PFSK-1 (cell line): Measurements from ENCODE around the gene ESPNL.

Experiments used
- FOXP2 ChIP-seq: optimal IDR thresholded peaks from 2 replicates; pipeline ENCODE3; 2011; ENCODE audit warnings: borderline replicate concordance, control low read depth, inconsistent platforms; ENCODE audit not compliant: insufficient read depth; ENCODE audit errors: extremely low read length, extremely low read depth
- POLR2AphosphoS5 ChIP-seq: IDR thresholded peaks from 2 replicates; pipeline ENCODE4 v1.6.1; 2012; ENCODE audit warnings: low read depth, mild to moderate bottlenecking, control low read depth, low read length, moderate library complexity
- SIN3A ChIP-seq: IDR thresholded peaks from 2 replicates; pipeline ENCODE4 v1.6.1; 2012; ENCODE audit warnings: mild to moderate bottlenecking, low read length, moderate library complexity, borderline replicate concordance; ENCODE audit not compliant: insufficient read depth
- TAF1 ChIP-seq: IDR thresholded peaks from 2 replicates; pipeline ENCODE4 v1.6.1; 2012; ENCODE audit warnings: low read length, control low read depth, borderline replicate concordance; ENCODE audit not compliant: insufficient read depth
- TF ChIP-seq, protein P1 (sequence below), 2 experiments: IDR thresholded peaks; 2 replicates each; pipeline versions ENCODE4 v1.6.1 to v1.8.0; 2011 to 2012; ENCODE audit warnings: low read depth in 2 of 2, low read length in 2 of 2, control low read depth in 1 of 2, inconsistent platforms in 1 of 2, mild to moderate bottlenecking in 1 of 2, moderate library complexity in 1 of 2; ENCODE audit not compliant: insufficient read depth in 1 of 2

ESPNL gene

DNA sequence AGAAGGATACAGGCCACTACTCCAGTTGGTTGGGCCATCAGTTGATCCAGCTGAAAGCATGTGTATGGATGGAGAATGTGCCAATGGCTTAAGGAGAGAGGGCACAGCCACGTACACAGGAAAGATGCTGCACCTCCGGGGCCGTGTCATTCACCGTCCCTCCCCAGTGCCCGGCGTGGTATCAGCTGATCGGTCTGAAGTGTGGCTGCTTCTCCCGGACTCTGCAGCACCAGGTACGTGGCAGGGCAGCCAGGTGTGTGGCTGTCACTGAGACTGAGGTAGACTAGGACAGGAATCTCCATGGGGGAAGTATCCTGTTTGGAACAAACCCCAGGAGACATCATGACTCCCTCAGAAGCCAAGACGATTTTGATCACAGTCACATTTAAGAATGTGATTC is 54.4 kb downstream of the ESPNL start:
- no peak for TF ChIP-seq POLR2AphosphoS5
- TF ChIP-seq SIN3A, result no peak
- TF ChIP-seq FOXP2, result no peak
- TF ChIP-seq, protein P1, sequence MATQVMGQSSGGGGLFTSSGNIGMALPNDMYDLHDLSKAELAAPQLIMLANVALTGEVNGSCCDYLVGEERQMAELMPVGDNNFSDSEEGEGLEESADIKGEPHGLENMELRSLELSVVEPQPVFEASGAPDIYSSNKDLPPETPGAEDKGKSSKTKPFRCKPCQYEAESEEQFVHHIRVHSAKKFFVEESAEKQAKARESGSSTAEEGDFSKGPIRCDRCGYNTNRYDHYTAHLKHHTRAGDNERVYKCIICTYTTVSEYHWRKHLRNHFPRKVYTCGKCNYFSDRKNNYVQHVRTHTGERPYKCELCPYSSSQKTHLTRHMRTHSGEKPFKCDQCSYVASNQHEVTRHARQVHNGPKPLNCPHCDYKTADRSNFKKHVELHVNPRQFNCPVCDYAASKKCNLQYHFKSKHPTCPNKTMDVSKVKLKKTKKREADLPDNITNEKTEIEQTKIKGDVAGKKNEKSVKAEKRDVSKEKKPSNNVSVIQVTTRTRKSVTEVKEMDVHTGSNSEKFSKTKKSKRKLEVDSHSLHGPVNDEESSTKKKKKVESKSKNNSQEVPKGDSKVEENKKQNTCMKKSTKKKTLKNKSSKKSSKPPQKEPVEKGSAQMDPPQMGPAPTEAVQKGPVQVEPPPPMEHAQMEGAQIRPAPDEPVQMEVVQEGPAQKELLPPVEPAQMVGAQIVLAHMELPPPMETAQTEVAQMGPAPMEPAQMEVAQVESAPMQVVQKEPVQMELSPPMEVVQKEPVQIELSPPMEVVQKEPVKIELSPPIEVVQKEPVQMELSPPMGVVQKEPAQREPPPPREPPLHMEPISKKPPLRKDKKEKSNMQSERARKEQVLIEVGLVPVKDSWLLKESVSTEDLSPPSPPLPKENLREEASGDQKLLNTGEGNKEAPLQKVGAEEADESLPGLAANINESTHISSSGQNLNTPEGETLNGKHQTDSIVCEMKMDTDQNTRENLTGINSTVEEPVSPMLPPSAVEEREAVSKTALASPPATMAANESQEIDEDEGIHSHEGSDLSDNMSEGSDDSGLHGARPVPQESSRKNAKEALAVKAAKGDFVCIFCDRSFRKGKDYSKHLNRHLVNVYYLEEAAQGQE (IDR thresholded peaks at IDR 0.05; ENCODE audit: insufficient read depth in 1 of 2, low read depth in 2 of 2, low read length in 2 of 2), result no peak
- no peak for TF ChIP-seq TAF1

DNA sequence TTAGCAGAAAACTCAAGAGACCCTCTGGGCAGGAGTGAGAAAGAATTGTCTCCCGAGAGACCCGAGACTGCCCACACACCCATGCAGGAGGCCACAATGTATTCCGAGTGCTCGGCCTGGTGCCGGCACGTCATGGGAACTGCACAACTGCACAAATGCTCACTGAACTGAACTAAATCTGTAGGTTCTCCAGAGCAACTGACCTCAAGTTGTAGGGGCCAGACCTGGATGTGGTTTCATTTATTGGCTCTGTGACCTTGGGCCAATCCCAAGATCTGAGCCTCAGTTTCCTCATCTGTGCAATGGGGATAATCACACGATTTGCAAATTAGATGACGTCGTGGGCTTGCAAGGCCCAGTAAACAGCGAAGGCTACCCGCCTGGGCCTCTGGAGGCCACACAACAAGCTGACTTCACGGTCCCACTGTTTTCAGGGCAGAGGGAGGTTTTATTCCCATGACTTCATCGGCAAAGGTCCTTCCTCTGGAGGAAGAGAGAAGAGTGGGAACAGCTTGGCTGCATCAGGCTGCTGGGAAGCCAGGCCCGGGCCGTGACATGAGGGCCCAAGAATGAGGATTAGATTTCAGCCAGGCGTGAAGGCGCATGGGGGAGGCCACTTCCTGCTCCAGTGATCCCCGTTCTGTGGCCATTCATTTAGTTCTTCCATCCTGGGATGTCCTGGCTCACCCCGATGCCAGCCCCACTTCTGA is 55.1 kb downstream of the ESPNL start:
- TF ChIP-seq, protein P1 (IDR thresholded peaks at IDR 0.05; ENCODE audit: insufficient read depth in 1 of 2, low read depth in 2 of 2, low read length in 2 of 2), result no peak
- no peak for TF ChIP-seq TAF1
- no peak for TF ChIP-seq FOXP2
- no peak for TF ChIP-seq SIN3A
- TF ChIP-seq POLR2AphosphoS5, result no peak

DNA sequence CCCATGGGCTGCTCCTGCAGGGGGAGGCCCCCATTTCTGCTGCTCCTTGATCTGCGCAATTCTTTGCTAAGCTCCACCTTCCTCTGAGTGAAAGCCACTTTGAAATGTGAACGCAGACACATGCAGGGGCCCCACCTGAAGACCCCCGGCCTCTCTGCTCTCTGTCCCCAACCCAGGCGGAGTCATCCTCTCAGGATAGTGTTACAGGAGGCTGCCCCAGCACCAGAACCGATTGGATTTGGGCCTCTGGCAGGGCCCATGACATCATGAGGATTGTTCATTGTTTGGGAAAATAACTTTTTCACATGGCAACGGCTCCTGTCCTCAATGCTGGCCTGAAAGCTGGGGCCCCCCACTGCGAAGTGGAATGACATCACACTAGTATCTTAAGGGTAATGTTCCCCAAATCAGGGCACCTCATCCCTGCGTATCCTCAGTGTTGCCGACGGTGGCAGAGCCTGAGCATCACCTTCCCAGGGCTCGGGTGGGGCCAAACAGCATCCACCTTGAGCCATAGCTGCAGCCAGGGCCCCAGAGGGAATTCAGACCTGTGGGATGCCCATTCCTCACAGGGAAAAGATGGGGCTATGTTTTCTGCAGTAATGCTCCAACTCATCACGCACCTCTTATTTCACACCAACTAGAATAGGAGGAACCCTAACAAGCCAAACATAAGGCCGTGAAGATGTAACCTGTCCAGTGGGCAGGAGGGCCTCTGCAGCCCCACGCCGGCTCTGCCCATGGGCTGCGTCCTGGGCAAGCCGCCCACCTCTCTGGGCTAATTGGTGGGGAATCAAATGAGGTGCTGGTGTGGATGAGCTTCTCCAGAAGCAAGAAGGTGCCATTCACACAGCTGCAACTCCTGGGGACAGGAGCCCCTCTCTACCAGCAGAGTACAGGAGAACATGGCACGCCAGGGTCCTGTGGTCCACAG is 55.9 kb downstream of the ESPNL start:
- TF ChIP-seq TAF1, result no peak
- TF ChIP-seq, protein P1 (IDR thresholded peaks at IDR 0.05; ENCODE audit: insufficient read depth in 1 of 2, low read depth in 2 of 2, low read length in 2 of 2), result no peak
- TF ChIP-seq POLR2AphosphoS5, result no peak
- no peak for TF ChIP-seq SIN3A
- TF ChIP-seq FOXP2, result no peak

DNA sequence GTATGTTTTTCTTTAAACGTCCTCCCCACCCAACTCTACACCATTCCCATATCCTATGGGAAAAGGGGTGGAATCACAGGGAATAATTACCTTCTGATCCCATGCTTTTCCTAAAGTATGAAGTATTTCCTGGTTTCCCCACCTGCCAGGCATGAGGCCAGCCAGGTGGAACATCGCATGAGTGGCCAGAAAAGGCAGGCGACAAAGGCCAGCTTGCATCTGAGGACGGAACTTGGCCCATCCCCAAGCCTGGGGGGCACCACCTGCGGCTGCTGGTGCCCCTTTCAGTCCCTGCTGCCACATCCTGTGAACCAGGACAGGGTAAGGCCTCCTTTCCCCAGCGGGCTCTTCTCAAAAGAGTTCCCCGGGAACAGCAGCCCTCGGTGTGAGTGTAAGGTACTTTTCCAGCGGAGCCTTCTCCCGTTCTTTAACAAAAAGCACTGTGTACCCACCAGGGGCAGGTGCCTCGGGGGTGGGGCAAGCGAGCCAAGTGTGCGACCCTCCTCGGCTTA is 57.4 kb downstream of the ESPNL start:
- no peak for TF ChIP-seq FOXP2

DNA sequence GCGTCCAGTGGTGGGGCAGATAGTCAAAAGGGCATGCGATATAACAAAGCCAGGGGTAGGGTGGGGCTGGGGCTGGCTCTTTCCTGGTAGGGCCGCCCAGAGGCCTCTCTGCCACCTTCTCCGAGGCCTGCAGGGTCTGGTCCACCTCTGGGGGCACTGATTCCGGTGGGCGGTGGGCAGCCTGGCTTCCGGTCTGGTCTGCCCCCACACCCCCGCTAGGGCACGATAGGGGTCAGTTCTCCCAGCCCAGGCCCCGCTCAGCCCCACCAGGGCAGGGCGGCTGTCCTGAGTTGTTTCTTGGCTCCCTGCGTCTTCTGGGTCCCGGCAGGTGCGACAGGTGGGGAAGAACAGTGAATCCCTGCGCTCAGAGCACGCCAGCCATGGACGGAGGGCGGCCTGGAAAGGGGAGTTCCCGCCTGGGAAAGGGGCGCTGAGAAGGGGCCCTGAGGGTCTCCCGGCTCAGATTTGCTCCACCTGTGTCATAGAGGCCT is 57.9 kb downstream of the ESPNL start:
- no peak for TF ChIP-seq SIN3A
- no peak for TF ChIP-seq TAF1
- TF ChIP-seq FOXP2, result no peak
- TF ChIP-seq, protein P1 (IDR thresholded peaks at IDR 0.05; ENCODE audit: insufficient read depth in 1 of 2, low read depth in 2 of 2, low read length in 2 of 2), result no peak
